GOT3 (cell line): Measurements from ENCODE around the gene PSPC1.
"Not testable (repeated sequence)": the region's sequence is repeated elsewhere in the genome, so short reads cannot be mapped to it uniquely, and the experiment has no call there.

ENCODE experiments used
- DNase-seq: peaks from one replicate; lab custom pipeline; 2025; ENCODE audit warnings: mixed read lengths; lab: John Stamatoyannopoulos, UW

PSPC1 gene

GRCh38 chr13:19782727-19783682 lies at the start of gene PSPC1:
TSS of gene PSPC1 (minus strand) at chr13:19782945. CDS start at chr13:19782757, 188 bp downstream.
- peak; percentile 77 for DNase-seq

GRCh38 chr13:19822673-19823072 lies 39.9 kb upstream of the PSPC1 start:
- DNase-seq = no peak

GRCh38 chr13:19818223-19818842 lies 35.6 kb upstream of the PSPC1 start:
- no peak for DNase-seq

- no peak for DNase-seq
Observed at GRCh38 chr13:19817510-19818158, 34.9 kb upstream of the PSPC1 start.

GRCh38 chr13:19817106-19817505 lies 34.4 kb upstream of the PSPC1 start:
- DNase-seq = no peak

GRCh38 chr13:19815842-19816241 lies 33.1 kb upstream of the PSPC1 start:
- DNase-seq = not testable (repeated sequence)

GRCh38 chr13:19810996-19811881 lies 28.5 kb upstream of the PSPC1 start:
- DNase-seq = no peak

- no peak for DNase-seq
Observed at GRCh38 chr13:19810151-19810550, 27.4 kb upstream of the PSPC1 start.

- DNase-seq = no peak
Observed at GRCh38 chr13:19805765-19806164, 23.0 kb upstream of the PSPC1 start.

GRCh38 chr13:19795956-19796355 lies 13.2 kb upstream of the PSPC1 start:
- no peak for DNase-seq

GRCh38 chr13:19794631-19795030 lies 11.9 kb upstream of the PSPC1 start:
- DNase-seq = no peak

- no peak for DNase-seq
Observed at GRCh38 chr13:19791953-19792537, 9.3 kb upstream of the PSPC1 start.

- DNase-seq = no peak
Observed at GRCh38 chr13:19782049-19782726, 557 bp downstream of the PSPC1 start.

- no peak for DNase-seq
Observed at GRCh38 chr13:19781526-19781925, 1.2 kb downstream of the PSPC1 start.

- not testable (repeated sequence) for DNase-seq
Observed at GRCh38 chr13:19780753-19781418, 1.9 kb downstream of the PSPC1 start.

- no peak for DNase-seq
Observed at GRCh38 chr13:19772306-19772705, 10.4 kb downstream of the PSPC1 start.

- DNase-seq = no peak
Observed at GRCh38 chr13:19769854-19770253, 12.9 kb downstream of the PSPC1 start.

GRCh38 chr13:19767966-19768365 lies 14.8 kb downstream of the PSPC1 start:
- no peak for DNase-seq

GRCh38 chr13:19766591-19766990 lies 16.2 kb downstream of the PSPC1 start:
- DNase-seq = no peak

GRCh38 chr13:19764237-19764636 lies 18.5 kb downstream of the PSPC1 start:
- DNase-seq = no peak
